GM18505 (cell line): Measurements from ENCODE around the gene COP1.
"Not testable (repeated sequence)": the region's sequence is repeated elsewhere in the genome, so short reads cannot be mapped to it uniquely, and the experiment has no call there.

Experiments used
- ATAC-seq: cut with Tn5 transposase; IDR thresholded peaks from one replicate; pipeline ENCODE4 v1.9.1; 2021; ENCODE audit not compliant: unreplicated experiment
- POLR2A ChIP-seq: IDR thresholded peaks from 4 replicates; pipeline ENCODE4 v1.6.1; 2011; ENCODE audit warnings: borderline replicate concordance; ENCODE audit not compliant: insufficient read depth, insufficient read length; ENCODE audit errors: extremely low read depth

The COP1 gene

GRCh38 chr1:176122282-176122681, 84.8 kb downstream of the COP1 start:
- TF ChIP-seq POLR2A, result no peak
- ATAC-seq, result no peak

DNA sequence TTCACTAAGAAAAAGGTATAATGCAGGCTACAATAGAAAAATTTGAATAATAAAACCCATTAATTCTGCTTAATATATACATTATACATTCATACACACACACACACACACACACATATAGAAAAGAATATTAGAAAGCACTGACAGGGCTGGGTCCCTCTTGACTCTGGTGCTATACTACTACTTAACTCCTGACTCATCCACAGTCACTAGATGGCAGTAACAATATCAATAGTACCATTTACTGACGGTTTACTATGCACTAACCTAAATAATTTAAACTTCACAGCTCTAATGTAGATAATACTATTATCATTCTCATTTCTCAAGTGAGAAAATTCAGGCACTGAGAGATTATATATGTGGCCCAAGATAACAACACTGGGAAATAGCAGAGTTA, 87.5 kb downstream of the COP1 start:
- ATAC-seq, result no peak
- no peak for TF ChIP-seq POLR2A

GRCh38 chr1:176118985-176119384, 88.1 kb downstream of the COP1 start:
- ATAC-seq, result no peak
- no peak for TF ChIP-seq POLR2A

GRCh38 chr1:176111835-176112234, 95.3 kb downstream of the COP1 start:
- no peak for ATAC-seq
- TF ChIP-seq POLR2A, result no peak

DNA sequence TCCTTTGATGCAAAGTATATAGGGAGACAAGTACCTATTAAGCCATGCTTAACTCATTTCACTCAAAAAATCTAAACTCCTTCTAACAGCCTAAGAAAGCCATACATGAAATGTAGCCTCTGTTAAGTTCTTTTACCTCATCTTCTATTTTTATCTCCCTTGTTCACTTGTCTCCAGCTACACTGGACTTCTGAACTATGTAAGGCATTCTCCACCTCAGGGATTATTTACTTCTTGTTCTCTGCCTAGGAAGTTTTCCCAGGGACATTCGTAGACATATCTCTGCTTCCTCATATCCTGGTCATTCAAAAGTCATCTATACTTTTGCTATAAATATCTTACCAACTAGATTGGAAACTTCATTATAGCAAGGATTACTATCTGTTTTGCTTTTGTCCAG, 96.9 kb downstream of the COP1 start:
- ATAC-seq, result no peak

DNA sequence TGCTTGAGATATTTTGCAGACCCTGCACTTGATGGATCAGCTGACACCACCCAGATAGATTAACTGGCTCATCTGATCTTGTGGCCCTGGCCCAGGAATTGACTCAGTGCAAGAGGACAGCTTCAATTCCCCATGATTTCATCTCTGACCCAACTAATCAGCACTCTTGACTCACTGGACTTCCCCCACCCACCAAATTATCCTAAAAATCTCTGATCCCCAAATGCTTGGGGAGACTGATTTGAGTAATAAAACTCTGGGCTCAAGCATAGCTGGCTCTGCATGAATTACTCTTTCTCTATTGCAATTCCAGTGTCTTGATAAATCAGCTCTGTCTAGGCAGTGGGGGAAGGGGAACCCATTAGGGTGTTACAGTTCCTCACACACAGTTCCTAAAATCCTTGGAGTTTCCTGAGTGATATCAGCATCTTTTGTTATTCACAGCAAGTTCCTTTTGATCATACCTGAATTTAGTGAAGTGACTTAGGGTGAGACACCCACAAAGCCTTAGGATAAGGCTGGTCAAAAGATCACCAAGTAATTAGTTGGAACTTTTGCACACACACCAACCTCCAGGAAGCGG, 104.2 kb downstream of the COP1 start:
- TF ChIP-seq POLR2A, result no peak
- ATAC-seq, result no peak

More for the DNA sequence above, 96.9 kb downstream of the COP1 start:
- no peak for TF ChIP-seq POLR2A

GRCh38 chr1:176101951-176102642, 105.0 kb downstream of the COP1 start:
- TF ChIP-seq POLR2A, result no peak
- no peak for ATAC-seq

DNA sequence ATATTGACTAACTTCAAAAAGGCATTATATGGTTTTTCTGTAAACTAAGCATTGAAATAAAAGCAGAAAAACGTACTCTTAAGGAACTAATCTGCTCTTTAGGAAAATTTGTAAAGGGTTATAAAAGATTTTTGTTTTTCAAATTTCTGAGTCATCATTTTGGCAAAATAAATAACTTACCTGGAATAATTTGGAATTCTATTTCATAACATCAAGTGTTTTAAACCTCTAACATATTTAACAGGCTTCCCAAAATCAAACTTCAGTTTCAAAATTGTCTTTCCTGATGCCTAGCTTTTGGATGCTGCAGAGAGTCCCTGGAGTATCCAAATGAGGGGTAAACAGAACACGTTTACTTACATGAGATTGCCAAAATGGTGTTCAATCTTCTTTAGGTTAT, 108.5 kb downstream of the COP1 start:
- ATAC-seq, result no peak
- no peak for TF ChIP-seq POLR2A

- TF ChIP-seq POLR2A, result no peak
- no peak for ATAC-seq
Measured at GRCh38 chr1:176096015-176096414, 111.1 kb downstream of the COP1 start.

DNA sequence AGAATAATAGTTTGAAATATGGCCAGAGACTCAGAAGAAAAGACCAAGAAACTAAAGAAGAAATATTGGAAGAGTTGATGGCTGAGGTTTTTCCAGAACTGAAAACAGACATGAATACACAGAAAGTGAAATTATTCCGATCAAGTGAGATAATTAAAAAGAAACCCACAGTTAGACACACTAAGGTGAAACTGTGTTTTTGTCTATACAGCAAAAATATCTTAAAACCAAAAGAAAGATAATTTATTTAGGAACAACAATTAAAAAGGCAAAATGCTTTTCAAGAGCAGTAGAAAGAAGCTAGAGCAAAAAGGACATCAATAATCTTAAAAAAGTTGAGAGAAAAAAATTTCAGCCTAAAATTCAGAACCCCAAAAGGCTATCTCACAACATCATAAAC, 116.3 kb downstream of the COP1 start:
- ATAC-seq, result no peak
- no peak for TF ChIP-seq POLR2A

DNA sequence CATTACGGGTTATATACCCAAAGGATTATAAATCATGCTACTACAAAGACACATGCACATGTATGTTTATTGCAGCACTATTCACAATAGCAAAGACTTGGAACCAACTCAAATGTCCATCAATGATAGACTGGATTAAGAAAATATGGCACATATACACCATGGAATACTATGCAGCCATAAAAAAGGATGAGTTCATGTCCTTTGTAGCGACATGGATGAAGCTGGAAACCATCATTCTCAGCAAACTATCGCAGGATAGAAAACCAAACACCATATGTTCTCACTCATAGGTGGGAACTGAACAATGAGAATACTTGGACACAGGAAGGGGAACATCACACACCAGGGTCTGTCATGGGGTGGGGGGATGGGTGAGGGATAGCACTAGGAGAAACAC, 119.3 kb downstream of the COP1 start:
- ATAC-seq, result not testable (repeated sequence)

GRCh38 chr1:176073524-176074157, 133.4 kb downstream of the COP1 start:
- no peak for TF ChIP-seq POLR2A
- no peak for ATAC-seq

GRCh38 chr1:176068901-176069300, 138.2 kb downstream of the COP1 start:
- TF ChIP-seq POLR2A, result no peak
- ATAC-seq, result no peak

DNA sequence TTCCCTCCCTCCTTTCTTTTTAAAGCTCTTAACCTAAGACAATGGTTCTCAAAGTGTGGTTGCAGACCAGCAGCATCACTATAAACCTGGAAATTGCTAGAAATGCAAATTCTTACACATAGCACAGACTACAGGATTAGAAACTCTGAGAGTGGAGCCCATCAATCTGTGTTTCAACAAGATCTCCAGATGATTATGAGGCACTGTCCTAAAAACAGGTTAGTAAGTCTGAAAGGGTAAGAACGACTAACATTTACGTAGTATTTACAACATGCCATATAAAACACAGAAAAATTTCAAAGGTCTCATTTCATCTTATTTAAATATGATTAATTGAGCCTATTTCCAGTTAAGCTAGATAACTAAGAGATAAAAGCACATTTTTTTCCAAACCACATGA, 138.8 kb downstream of the COP1 start:
- no peak for ATAC-seq
- no peak for TF ChIP-seq POLR2A
